BLaER1 (cell line): ENCODE data around the gene WDR12.
"Not testable (repeated sequence)": the region's sequence is repeated elsewhere in the genome, so short reads cannot be mapped to it uniquely, and the experiment has no call there.

ENCODE experiments used
- H3K27ac ChIP-seq: shearing (Covaris generic); formaldehyde crosslinking; 2 replicates; pipeline ENCODE4 v1.8.1; 2022
- H3K27me3 ChIP-seq: shearing (Covaris generic); formaldehyde crosslinking; 2 replicates; pipeline ENCODE4 v1.8.1; 2022
- H3K36me3 ChIP-seq: shearing (Covaris generic); formaldehyde crosslinking; 2 replicates; pipeline ENCODE4 v1.8.1; 2022
- H3K4me1 ChIP-seq: shearing (Covaris generic); formaldehyde crosslinking; 2 replicates; pipeline ENCODE4 v1.8.1; 2022
- H3K4me2 ChIP-seq: shearing (Covaris generic); formaldehyde crosslinking; 2 replicates; pipeline ENCODE4 v1.8.1; 2022
- H3K4me3 ChIP-seq: shearing (Covaris generic); formaldehyde crosslinking; 2 replicates; pipeline ENCODE4 v1.8.1; 2022
- H3K9ac ChIP-seq: shearing (Covaris generic); formaldehyde crosslinking; 2 replicates; pipeline ENCODE4 v1.8.1; 2022
- H3K9me3 ChIP-seq: shearing (Covaris generic); formaldehyde crosslinking; 2 replicates; pipeline ENCODE4 v1.8.1; 2022
- H4K20me1 ChIP-seq: shearing (Covaris generic); formaldehyde crosslinking; 2 replicates; pipeline ENCODE4 v1.8.1; 2022
- Cebpa-rat ChIP-seq: shearing (Covaris generic); IDR thresholded peaks from 2 replicates; pipeline ENCODE4 v1.8.1; 2022

Gene WDR12

DNA sequence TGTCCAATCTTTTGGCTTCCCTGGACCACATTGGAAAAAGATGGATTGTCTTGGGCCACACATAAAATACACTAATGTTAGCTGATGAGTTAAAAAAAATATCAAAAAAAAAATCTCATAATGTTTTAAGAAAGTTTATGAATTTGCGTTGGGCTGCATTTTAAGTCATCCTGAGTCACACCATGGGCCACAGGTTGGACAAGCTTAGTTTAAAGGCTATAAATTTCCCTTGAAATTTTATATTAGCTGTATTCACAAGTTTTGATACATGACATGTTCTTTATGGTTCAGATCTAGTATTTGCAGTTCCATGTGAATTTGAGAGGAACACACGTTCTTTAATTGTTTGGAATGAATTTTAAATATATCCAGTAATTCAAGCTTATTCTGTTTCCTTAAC is 22.5 kb upstream of the WDR12 start:
- no peak for TF ChIP-seq Cebpa-rat
- H3K9ac ChIP-seq: no peak overlapping the region
- no peak overlapping the region for H3K4me2 ChIP-seq
- H3K27ac ChIP-seq: no peak overlapping the region
- H4K20me1 ChIP-seq: no peaks in the 10 kb centered on the region
- H3K36me3 ChIP-seq: peaks cover 36% of the 10 kb centered on the region
- no peaks in the 10 kb centered on the region for H3K27me3 ChIP-seq
- peaks cover 7% of the 10 kb centered on the region; the same call in 1 of the 2 replicates for H3K9me3 ChIP-seq
- H3K4me1 ChIP-seq: no peaks in the 10 kb centered on the region
- no peak overlapping the region for H3K4me3 ChIP-seq

DNA sequence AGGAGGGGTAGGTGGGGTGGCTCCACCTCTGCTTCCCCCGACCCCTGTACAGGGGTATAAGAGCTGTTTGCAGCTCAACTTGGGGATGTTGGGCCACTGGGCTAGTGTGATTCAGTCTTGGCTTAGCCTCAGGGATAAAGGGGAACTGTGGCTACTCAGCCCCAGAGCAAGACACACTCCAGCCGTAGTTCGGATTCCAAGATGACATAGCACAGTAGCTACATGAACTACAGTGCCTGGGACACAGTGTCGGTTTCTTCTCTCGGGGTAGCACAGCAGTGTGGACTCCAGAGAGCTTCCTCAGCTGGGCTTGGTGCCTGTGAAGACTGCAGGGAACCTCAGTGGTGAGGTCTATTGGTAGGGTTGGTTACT is 21.7 kb upstream of the WDR12 start:
- H3K27ac ChIP-seq: no peak overlapping the region
- H3K4me2 ChIP-seq: no peak overlapping the region
- H3K27me3 ChIP-seq: no peaks in the 10 kb centered on the region
- no peak overlapping the region for H3K4me3 ChIP-seq
- H3K9ac ChIP-seq: no peak overlapping the region
- H4K20me1 ChIP-seq: no peaks in the 10 kb centered on the region
- peaks cover 7% of the 10 kb centered on the region; the same call in 1 of the 2 replicates for H3K9me3 ChIP-seq
- no peak for TF ChIP-seq Cebpa-rat
- no peaks in the 10 kb centered on the region for H3K4me1 ChIP-seq
- peaks cover 36% of the 10 kb centered on the region for H3K36me3 ChIP-seq

DNA sequence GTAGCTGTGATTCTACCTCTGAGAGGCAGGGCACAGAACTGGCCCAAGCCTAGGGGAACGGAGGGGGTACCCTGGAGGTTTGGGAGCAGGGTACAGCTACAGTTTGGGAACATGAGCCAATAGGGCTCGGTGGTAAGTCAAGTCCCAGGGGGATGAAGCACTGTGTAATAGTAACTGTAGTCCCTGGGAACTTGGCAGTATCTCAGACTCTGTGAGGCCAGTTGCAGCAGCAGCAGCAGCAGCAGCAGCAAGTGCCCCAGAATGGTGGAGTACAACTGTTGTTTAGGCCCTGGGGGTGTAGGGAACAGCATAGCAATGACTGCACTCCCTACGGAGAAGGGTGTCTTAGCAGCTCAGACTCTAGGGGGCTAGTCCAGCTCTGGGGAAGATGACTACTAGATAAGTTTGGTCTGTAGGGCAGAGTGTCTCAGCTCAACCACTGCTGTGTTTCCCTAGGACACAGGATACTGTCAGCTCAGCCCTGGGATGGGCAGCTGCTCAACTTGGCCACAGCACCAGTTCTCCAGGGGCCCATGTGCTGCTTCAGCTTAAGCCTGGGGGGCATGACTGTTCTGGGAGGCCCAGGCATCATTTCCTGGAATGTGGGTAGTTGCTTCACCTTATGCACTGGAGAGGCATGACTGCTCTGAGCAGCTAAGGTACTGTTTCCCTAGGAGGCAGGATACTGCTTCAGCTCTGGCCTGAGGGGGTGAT is 21.1 kb upstream of the WDR12 start:
- no peak overlapping the region for H3K4me2 ChIP-seq
- H3K9me3 ChIP-seq: peaks cover 7% of the 10 kb centered on the region; the same call in 1 of the 2 replicates
- H4K20me1 ChIP-seq: no peaks in the 10 kb centered on the region
- no peak overlapping the region for H3K9ac ChIP-seq
- peaks cover 42% of the 10 kb centered on the region for H3K36me3 ChIP-seq
- H3K27ac ChIP-seq: no peak overlapping the region
- TF ChIP-seq Cebpa-rat: no peak
- no peaks in the 10 kb centered on the region for H3K27me3 ChIP-seq
- no peaks in the 10 kb centered on the region for H3K4me1 ChIP-seq
- H3K4me3 ChIP-seq: no peak overlapping the region

DNA sequence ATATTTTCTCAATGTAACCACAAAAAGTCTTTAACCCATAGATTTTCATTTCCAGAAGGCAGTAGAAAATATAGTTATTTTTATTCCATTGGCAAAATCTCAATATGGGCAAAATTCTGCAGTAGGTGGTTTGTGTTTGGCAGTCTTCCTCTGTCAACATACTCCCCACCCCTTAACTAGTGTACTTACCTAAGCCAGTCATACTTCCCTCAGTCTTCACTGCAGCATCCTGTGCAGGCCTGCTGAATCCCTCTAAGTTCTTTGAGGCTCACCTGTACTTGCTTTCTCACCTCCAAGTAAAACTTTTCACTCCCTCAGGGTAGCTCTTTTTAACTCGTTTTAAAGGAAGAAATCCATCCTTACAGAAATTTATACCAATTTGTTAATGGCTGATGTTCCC is 7.4 kb upstream of the WDR12 start:
- peaks cover 25% of the 10 kb centered on the region for H3K36me3 ChIP-seq

DNA sequence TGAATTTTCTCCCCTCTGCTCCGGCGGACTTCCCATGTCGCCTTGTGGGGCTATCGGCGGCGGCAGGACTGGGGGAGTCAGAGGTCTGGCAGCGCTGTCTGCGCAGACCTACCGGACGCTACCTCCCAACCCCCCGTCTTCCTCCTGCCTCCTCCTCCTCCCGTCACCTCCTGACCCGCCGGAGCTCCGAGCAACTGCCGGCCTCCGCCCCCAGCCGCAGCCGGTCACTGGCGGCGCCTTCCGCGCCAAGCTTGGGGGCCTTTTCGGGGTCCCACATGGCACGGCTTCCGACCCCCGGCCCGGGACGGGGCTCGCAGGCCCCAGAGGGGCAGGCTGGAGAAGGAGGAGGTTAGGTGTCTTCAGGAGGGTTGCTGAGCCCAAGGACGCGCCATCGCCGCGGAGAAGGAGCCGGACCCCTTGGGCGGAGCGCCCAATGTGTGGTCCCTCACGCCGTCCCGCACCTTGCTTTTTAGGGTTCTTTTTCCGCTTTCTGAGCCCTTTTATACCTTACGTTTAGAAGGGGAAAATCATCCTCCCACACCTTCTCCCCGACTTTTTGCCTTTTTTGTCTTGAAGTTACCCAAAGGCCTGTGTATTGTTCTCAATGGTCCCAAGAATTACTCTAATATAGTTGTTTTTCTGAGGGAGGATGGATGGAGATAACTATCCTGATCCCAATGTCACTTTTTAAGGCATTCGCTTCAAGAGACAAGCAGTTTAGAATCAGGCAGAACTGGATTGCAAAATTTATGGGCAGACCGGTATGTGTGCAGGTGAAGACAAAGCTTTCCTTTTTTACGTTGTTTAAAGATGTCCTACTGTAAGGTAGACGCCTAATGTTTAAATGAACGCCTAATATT is 1.1 kb upstream of the WDR12 start:
- Histone ChIP-seq H4K20me1 (peaks cover 24% of the 10 kb centered on the region; the same call in 1 of the 2 replicates), H3K4me3 (peak overlapping the region; percentile 87), H3K9ac (peak overlapping the region; percentile 90), H3K4me1 (peaks cover 22% of the 10 kb centered on the region), H3K4me2 (peak overlapping the region; percentile 83), H3K27ac (peak overlapping the region; percentile 89)
- not testable (repeated sequence) for H3K27me3 ChIP-seq, H3K9me3 ChIP-seq, H3K36me3 ChIP-seq

More for the DNA sequence above, 7.4 kb upstream of the WDR12 start:
- H3K9ac ChIP-seq: no peak overlapping the region
- no peak overlapping the region for H3K4me2 ChIP-seq
- no peak for TF ChIP-seq Cebpa-rat
- no peaks in the 10 kb centered on the region for H3K9me3 ChIP-seq
- no peak overlapping the region for H3K4me3 ChIP-seq
- no peaks in the 10 kb centered on the region for H3K4me1 ChIP-seq
- no peaks in the 10 kb centered on the region for H4K20me1 ChIP-seq
- no peak overlapping the region for H3K27ac ChIP-seq
- no peaks in the 10 kb centered on the region for H3K27me3 ChIP-seq

DNA sequence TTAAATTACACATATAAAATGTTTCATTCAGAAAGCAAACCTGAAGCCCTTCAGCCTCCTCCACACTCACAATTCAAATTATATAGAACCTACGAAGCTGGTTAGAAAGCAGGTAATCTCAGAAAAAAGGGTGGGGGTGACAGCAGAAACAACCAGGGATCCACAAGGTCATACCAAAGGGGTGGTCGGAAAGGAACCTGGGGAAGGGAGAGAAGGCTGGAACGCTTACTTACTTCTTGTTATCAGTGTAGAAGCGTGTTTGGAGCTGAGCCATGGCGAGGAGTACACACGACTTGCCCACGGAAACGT is 316 bp downstream of the WDR12 start:
- Histone ChIP-seq H4K20me1 (peaks cover 28% of the 10 kb centered on the region; the same call in 1 of the 2 replicates), H3K4me1 (peaks cover 22% of the 10 kb centered on the region), H3K4me3 (peak overlapping the region; percentile 87), H3K4me2 (peak overlapping the region; percentile 89), H3K9me3 (no peaks in the 10 kb centered on the region), H3K36me3 (peaks cover 14% of the 10 kb centered on the region), H3K9ac (peak overlapping the region; percentile 90), H3K27ac (peak overlapping the region; percentile 89), H3K27me3 (no peaks in the 10 kb centered on the region)
- no peak for TF ChIP-seq Cebpa-rat

DNA sequence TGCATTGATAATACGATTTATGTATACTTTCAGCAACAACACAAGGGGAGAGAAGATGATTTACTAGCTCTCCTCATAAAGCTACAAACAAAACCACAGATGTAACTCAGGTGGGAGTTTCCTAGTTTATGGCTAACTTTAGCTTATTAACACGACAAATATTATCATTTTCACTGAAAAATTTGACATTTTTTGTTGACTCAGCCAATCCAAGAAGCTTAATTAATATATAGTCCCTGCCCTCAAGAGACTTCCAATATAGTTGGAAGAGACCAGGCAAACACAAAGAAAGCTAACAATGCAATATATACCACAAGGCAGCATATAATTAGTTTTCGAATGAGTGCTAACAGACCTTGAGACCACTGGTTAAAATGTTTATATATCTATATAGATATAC is 775 bp downstream of the WDR12 start:
- Histone ChIP-seq H3K27me3 (no peaks in the 10 kb centered on the region), H3K4me3 (peak overlapping the region; percentile 87), H3K9me3 (peaks cover 3% of the 10 kb centered on the region; the same call in 1 of the 2 replicates), H3K4me1 (peaks cover 22% of the 10 kb centered on the region), H4K20me1 (peaks cover 28% of the 10 kb centered on the region; the same call in 1 of the 2 replicates), H3K27ac (peak overlapping the region; percentile 89), H3K36me3 (peaks cover 19% of the 10 kb centered on the region), H3K4me2 (peak overlapping the region; percentile 89), H3K9ac (peak overlapping the region; percentile 90)
- TF ChIP-seq Cebpa-rat: no peak

DNA sequence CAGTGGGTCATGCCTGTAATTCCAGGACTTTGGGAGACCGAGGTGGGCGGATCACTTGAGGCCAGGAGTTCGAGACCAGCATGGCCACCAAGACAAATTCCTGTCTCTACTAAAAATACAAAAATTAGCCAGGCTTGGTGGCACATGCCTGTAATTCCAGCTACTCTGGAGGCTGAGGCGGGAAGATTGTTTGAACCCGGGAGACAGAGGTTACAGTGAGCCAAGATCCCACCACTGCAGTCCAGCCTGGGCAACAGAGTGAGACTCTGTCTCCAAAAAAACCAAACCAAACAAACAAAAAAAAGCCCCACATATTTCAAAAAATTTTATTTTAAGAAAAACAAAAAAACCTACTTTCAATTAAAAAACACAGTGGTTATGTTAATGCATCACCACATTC is 1.2 kb downstream of the WDR12 start:
- not testable (repeated sequence) for H3K27ac ChIP-seq

DNA sequence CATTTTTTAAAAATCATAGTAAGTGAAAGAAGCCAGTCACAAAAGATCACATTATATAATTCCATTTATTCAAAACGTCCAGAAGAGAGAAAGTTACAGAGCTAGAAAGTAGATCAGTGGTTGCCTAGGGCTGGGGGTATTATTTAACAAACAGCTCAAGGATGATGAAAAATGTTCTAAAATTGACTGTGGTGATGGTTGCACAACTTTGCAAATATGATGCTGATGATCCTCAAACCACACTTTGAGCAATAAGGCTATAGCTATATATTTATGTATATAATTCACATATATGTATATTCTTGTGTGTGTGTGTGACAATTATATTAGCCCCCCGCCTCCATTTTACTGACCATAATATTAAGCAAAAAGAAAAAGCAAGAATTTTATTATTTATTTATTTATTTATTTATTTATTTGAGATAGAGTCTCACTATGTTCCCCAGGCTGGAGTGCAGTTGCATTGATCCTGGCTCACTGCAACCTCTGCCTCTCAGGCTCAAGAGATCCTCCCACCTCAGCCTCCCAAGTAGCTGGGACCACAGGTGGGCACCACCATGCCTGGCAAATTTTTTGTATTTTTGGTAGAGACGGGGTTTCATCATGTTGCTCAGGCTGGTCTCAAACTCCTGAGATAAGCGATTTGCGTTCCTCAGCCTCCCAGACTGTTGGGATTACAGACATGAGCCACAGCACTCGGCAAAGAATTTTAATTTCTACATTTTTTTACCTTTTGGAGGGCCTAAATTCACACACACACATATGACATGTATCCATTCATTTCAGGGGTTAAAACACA is 1.9 kb downstream of the WDR12 start:
- Histone ChIP-seq H3K9ac (peak overlapping the region; percentile 90; the same call in 1 of the 2 replicates), H3K4me1 (peaks cover 22% of the 10 kb centered on the region), H4K20me1 (peaks cover 35% of the 10 kb centered on the region; the same call in 1 of the 2 replicates), H3K4me3 (peak overlapping the region; percentile 87), H3K36me3 (peaks cover 30% of the 10 kb centered on the region), H3K27ac (no peak overlapping the region), H3K27me3 (no peaks in the 10 kb centered on the region), H3K9me3 (peaks cover 14% of the 10 kb centered on the region), H3K4me2 (peak overlapping the region; percentile 89)
- no peak for TF ChIP-seq Cebpa-rat

More for the DNA sequence above, 1.2 kb downstream of the WDR12 start:
- H3K9me3 ChIP-seq, H3K27me3 ChIP-seq: not testable (repeated sequence)
- peak overlapping the region; percentile 90 for H3K9ac ChIP-seq
- H3K4me3 ChIP-seq: peak overlapping the region; percentile 87
- H3K4me1 ChIP-seq: peaks cover 22% of the 10 kb centered on the region
- H3K4me2 ChIP-seq: peak overlapping the region; percentile 89
- peaks cover 23% of the 10 kb centered on the region for H3K36me3 ChIP-seq
- H4K20me1 ChIP-seq: peaks cover 28% of the 10 kb centered on the region; the same call in 1 of the 2 replicates
